SK-N-DZ (cell line): ENCODE data around the gene SEMA6C. TPM values are rescaled to one million over a fixed set of nuclear protein-coding genes. Genes with fewer than 3 reads are reported as not detected.
"Not testable (repeated sequence)": the region's sequence is repeated elsewhere in the genome, so short reads cannot be mapped to it uniquely, and the experiment has no call there.

ENCODE experiments used
- DNase-seq: peaks from one replicate; pipeline ENCODE4 v3.0.0-alpha.2; 2015; ENCODE audit warnings: low spot score
- polyA plus RNA-seq, 2 experiments: library from polyadenylated mRNA; depleted of rRNA; stranded (reverse); fragments of >200 nt; gene quantifications; 2 replicates each; pipeline ENCODE4 v1.2.3, GENCODE V29; 2014

The SEMA6C gene
- polyA plus RNA-seq (2014; cell fraction: cytosol; rRNA removed), result 16.5 and 34.5 TPM in 2 replicates
- 59.0 and 148 TPM in 2 replicates for polyA plus RNA-seq (2014; cell fraction: nucleus; rRNA removed)

- DNase-seq, result peak; percentile 94
These were observed at the start of gene SEMA6C for GRCh38 chr1:151146412-151147131. SEMA6C (minus strand) TSS chr1:151146631; CDS start chr1:151142621, 4,010 bp downstream.

GRCh38 chr1:151194894-151195594, 48.6 kb upstream of the SEMA6C start:
- not testable (repeated sequence) for DNase-seq

GRCh38 chr1:151193856-151194255, 47.4 kb upstream of the SEMA6C start:
- no peak for DNase-seq

- no peak for DNase-seq
These were observed 46.9 kb upstream of the SEMA6C start for GRCh38 chr1:151193304-151193703.

GRCh38 chr1:151192047-151192446, 45.6 kb upstream of the SEMA6C start:
- no peak for DNase-seq

- DNase-seq, result peak; percentile 96
These were observed 43.4 kb upstream of the SEMA6C start, which contains the start of gene VPS72 for GRCh38 chr1:151189637-151190445. VPS72 (minus strand) TSS chr1:151190197; CDS start chr1:151190121, 76 bp downstream.

GRCh38 chr1:151188667-151189066, 42.2 kb upstream of the SEMA6C start:
- not testable (repeated sequence) for DNase-seq

- DNase-seq, result no peak
These were observed 40.8 kb upstream of the SEMA6C start for GRCh38 chr1:151187205-151187604.

- no peak for DNase-seq
These were observed 37.8 kb upstream of the SEMA6C start for GRCh38 chr1:151184211-151184610.

- no peak for DNase-seq
These were observed 30.1 kb upstream of the SEMA6C start for GRCh38 chr1:151176514-151177045.

GRCh38 chr1:151175863-151176262, 29.4 kb upstream of the SEMA6C start, which contains the start of gene TMOD4:
TMOD4 (minus strand) TSS chr1:151175981; CDS start chr1:151174875, 1,106 bp downstream.
- DNase-seq, result no peak

- DNase-seq, result no peak
These were observed 28.8 kb upstream of the SEMA6C start for GRCh38 chr1:151175041-151175741.

GRCh38 chr1:151171190-151171589, 24.8 kb upstream of the SEMA6C start:
- DNase-seq, result no peak

GRCh38 chr1:151167116-151167515, 20.7 kb upstream of the SEMA6C start:
- DNase-seq, result no peak

GRCh38 chr1:151166505-151166956, 20.1 kb upstream of the SEMA6C start:
- DNase-seq, result no peak

- peak; percentile 100 for DNase-seq
These were observed 19.5 kb upstream of the SEMA6C start, which contains the start of the genes LYSMD1 and SCNM1 for GRCh38 chr1:151165738-151166504. LYSMD1 (minus strand) TSS chr1:151165902; CDS start chr1:151165258, 644 bp downstream. SCNM1 (plus strand) TSS chr1:151166144; CDS start chr1:151166153, 9 bp downstream.

- DNase-seq, result no peak
These were observed 18.9 kb upstream of the SEMA6C start for GRCh38 chr1:151165281-151165737.

GRCh38 chr1:151164732-151165280, 18.4 kb upstream of the SEMA6C start:
- DNase-seq, result no peak

- DNase-seq, result no peak
These were observed 12.9 kb upstream of the SEMA6C start for GRCh38 chr1:151159373-151159772.
